PC-9 (cell line): ENCODE data around the gene SPINK6. TPM values are rescaled to one million over a fixed set of nuclear protein-coding genes. Genes with fewer than 3 reads are reported as not detected.

Experiments
- Bru-seq: library from RNA; stranded (reverse); fragments of 400-500 nt; gene quantifications from one replicate; lab custom pipeline; 2021; lab: Mats Ljungman, UMichigan
- BruChase-seq, 2 experiments: library from RNA; stranded (reverse); fragments of 400-500 nt; gene quantifications; one replicate each; lab custom pipeline; 2021; lab: Mats Ljungman, UMichigan
- BruUV-seq: library from RNA; stranded (reverse); fragments of 400-500 nt; replicated peaks from 2 replicates; lab custom pipeline; 2021; lab: Mats Ljungman, UMichigan
- CTCF ChIA-PET: fragments of 300-600 bp; sonication (Branson Sonifier 250); formaldehyde crosslinking; loops from one replicate; lab custom pipeline; 2022; ENCODE audit warnings: antibody characterized with exemption; lab: Charles Lee
- POLR2A ChIA-PET: fragments of 300-600 bp; sonication (Branson Sonifier 250); formaldehyde crosslinking; loops from one replicate; lab custom pipeline; 2022; ENCODE audit warnings: antibody characterized with exemption; ENCODE audit not compliant: unreplicated experiment; lab: Charles Lee
- DNase-seq, 2 experiments: peaks; one replicate each; pipeline versions ENCODE4 v3.0.0 to v3.0.0-alpha.2; 2015 to 2022; ENCODE audit warnings: mixed read lengths in 1 of 2
- H2AFZ ChIP-seq: fragments of 200-600 bp; sonication (generic); 2 replicates; pipeline ENCODE4 v1.8.1; 2017; ENCODE audit warnings: antibody characterized with exemption
- H3F3A ChIP-seq: fragments of 200-600 bp; sonication (generic); 2 replicates; pipeline ENCODE4 v1.8.1; 2017; ENCODE audit warnings: antibody characterized with exemption, mild to moderate bottlenecking, low read depth; ENCODE audit not compliant: insufficient read depth
- H3K27ac ChIP-seq: fragments of 200-600 bp; sonication (generic); 2 replicates; pipeline ENCODE4 v1.6.1; 2016; ENCODE audit warnings: mixed run types
- H3K27me3 ChIP-seq: fragments of 200-600 bp; sonication (generic); 2 replicates; pipeline ENCODE4 v1.6.1; 2016; ENCODE audit warnings: low read depth, mixed run types; ENCODE audit not compliant: insufficient read depth
- H3K36me3 ChIP-seq: fragments of 200-600 bp; sonication (generic); 2 replicates; pipeline ENCODE4 v1.6.1; 2016; ENCODE audit warnings: low read depth, mixed run types
- H3K4me1 ChIP-seq: fragments of 200-600 bp; sonication (generic); replicated peaks from 2 replicates; pipeline ENCODE4 v1.6.1; 2016; ENCODE audit warnings: mixed run types; ENCODE audit not compliant: insufficient read depth
- H3K4me2 ChIP-seq: fragments of 200-600 bp; sonication (generic); 2 replicates; pipeline ENCODE4 v1.6.1; 2017; ENCODE audit warnings: mixed run types
- H3K4me3 ChIP-seq: fragments of 200-600 bp; sonication (generic); 2 replicates; pipeline ENCODE4 v1.6.1; 2016; ENCODE audit warnings: mixed run types
- H3K79me2 ChIP-seq: fragments of 200-600 bp; sonication (generic); 2 replicates; pipeline ENCODE4 v1.6.1; 2017; ENCODE audit warnings: low read depth, mixed run types
- H3K9me2 ChIP-seq: fragments of 200-600 bp; sonication (generic); 2 replicates; pipeline ENCODE4 v1.8.1; 2017; ENCODE audit warnings: mild to moderate bottlenecking; ENCODE audit not compliant: insufficient read depth
- H3K9me3 ChIP-seq: fragments of 200-600 bp; sonication (generic); 2 replicates; pipeline ENCODE4 v1.8.1; 2016; ENCODE audit warnings: low read depth; ENCODE audit not compliant: insufficient read depth
- H4K20me1 ChIP-seq: fragments of 200-600 bp; sonication (generic); 2 replicates; pipeline ENCODE4 v1.8.1; 2017; ENCODE audit not compliant: insufficient read depth
- EZH2 ChIP-seq: fragments of 200-600 bp; sonication (generic); IDR thresholded peaks from 2 replicates; pipeline ENCODE4 v1.8.0; 2017; ENCODE audit warnings: antibody characterized with exemption, low read depth
- intact Hi-C: fragments of 100-400 bp; cut with micrococcal nuclease; formaldehyde crosslinking; loops from one replicate; pipeline ENCODE4 v1.10.0; 2022; ENCODE audit not compliant: unreplicated experiment
- long read RNA-seq: library from polyadenylated mRNA; stranded (forward); transcript quantifications from one replicate; pipeline ENCODE4 v2.0.0, GENCODE V29; 2022
- total RNA-seq: library from RNA; stranded (reverse); gene quantifications from 2 replicates; pipeline ENCODE4 v1.2.3, GENCODE V29; 2021
- TF ChIP-seq, protein P1 (sequence below): fragments of 200-600 bp; sonication (generic); conservative IDR thresholded peaks from 2 replicates; pipeline ENCODE4 v1.6.1; 2017; ENCODE audit warnings: mixed run types, antibody characterized with exemption, mild to moderate bottlenecking, moderate library complexity

SPINK6 gene, protein sequence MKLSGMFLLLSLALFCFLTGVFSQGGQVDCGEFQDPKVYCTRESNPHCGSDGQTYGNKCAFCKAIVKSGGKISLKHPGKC
- not detected in 2 replicates for total RNA-seq
- Bru-seq, nascent RNA: not detected
- BruChase-seq, experiment 1, labeled RNA remaining after a 2-hour chase: not detected
- BruChase-seq, experiment 2, labeled RNA remaining after a 6-hour chase: not detected
- long read RNA-seq: 0 reads

- H3K4me2 ChIP-seq: no peak within 1 kb of the TSS
- H3K4me1 ChIP-seq: no peaks in the 10 kb centered on the region
- H3K36me3 ChIP-seq: no peaks in the 10 kb centered on the region
- ChIA-PET POLR2A (no interaction called here), CTCF (no interaction called here)
- H3K27me3 ChIP-seq: no peaks in the 10 kb centered on the region
- H4K20me1 ChIP-seq: no peaks in the 10 kb centered on the region
- no peaks in the 10 kb centered on the region for H3K79me2 ChIP-seq
- no peak for DNase-seq
- TF ChIP-seq EZH2: no peak
- no peaks in the 10 kb centered on the region for H3F3A ChIP-seq
- H3K9me3 ChIP-seq: no peaks in the 10 kb centered on the region
- H2AFZ ChIP-seq: no peak within 1 kb of the TSS
- no peaks in the 10 kb centered on the region; the same call in 1 of the 2 replicates for H3K9me2 ChIP-seq
- no TSS peak for BruUV-seq
- H3K4me3 ChIP-seq: no peak within 1 kb of the TSS
- intact Hi-C loops: no loop called here
- H3K27ac ChIP-seq: no peak within 1 kb of the TSS
Observed at GRCh38 chr5:148202531-148203203, at the start of gene SPINK6. Gene SPINK6 (plus strand): TSS chr5:148203042. CDS start chr5:148203097, 55 bp downstream.

DNA sequence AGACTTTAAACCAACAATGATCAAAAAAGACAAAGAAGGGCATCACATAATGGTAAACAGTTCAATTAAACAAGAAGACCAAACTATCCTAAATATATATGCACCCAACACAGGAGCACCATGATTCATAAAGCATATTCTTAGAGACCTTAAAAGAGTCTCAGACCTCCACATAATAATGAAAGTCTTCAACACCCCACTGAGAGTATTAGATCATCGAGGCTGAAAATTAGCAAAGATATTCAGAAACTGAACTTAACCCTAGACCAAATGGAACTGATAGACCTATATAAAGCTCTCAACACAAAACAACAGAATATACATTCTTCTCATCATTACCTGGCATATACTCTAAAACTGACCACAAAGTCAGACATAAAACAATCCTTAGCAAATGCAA lies 46.2 kb upstream of the SPINK6 start:
- intact Hi-C loops: no loop called here
- no peaks in the 10 kb centered on the region for H3F3A ChIP-seq
- H4K20me1 ChIP-seq: no peaks in the 10 kb centered on the region
- CTCF ChIA-PET: no interaction called here
- no peak for TF ChIP-seq EZH2
- TF ChIP-seq, protein P1, sequence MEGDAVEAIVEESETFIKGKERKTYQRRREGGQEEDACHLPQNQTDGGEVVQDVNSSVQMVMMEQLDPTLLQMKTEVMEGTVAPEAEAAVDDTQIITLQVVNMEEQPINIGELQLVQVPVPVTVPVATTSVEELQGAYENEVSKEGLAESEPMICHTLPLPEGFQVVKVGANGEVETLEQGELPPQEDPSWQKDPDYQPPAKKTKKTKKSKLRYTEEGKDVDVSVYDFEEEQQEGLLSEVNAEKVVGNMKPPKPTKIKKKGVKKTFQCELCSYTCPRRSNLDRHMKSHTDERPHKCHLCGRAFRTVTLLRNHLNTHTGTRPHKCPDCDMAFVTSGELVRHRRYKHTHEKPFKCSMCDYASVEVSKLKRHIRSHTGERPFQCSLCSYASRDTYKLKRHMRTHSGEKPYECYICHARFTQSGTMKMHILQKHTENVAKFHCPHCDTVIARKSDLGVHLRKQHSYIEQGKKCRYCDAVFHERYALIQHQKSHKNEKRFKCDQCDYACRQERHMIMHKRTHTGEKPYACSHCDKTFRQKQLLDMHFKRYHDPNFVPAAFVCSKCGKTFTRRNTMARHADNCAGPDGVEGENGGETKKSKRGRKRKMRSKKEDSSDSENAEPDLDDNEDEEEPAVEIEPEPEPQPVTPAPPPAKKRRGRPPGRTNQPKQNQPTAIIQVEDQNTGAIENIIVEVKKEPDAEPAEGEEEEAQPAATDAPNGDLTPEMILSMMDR: no peak
- H3K27me3 ChIP-seq: no peaks in the 10 kb centered on the region
- no peaks in the 10 kb centered on the region for H3K36me3 ChIP-seq
- no peak overlapping the region for H3K4me2 ChIP-seq
- H3K27ac ChIP-seq: no peak overlapping the region
- no peaks in the 10 kb centered on the region for H3K79me2 ChIP-seq
- DNase-seq: no peak
- no peak overlapping the region for H3K4me3 ChIP-seq
- no peak overlapping the region for H2AFZ ChIP-seq
- 0 out of 2 replicates have a peak, but pooled peaks cover 3% of the 10 kb centered on the region for H3K9me3 ChIP-seq
- no peaks in the 10 kb centered on the region for H3K9me2 ChIP-seq
- no peaks in the 10 kb centered on the region; the same call in 1 of the 2 replicates for H3K4me1 ChIP-seq
- no TSS peak for BruUV-seq
- POLR2A ChIA-PET: no interaction called here

- H3K27me3 ChIP-seq: no peaks in the 10 kb centered on the region
- intact Hi-C loops: no loop called here
- H3K4me2 ChIP-seq: no peak overlapping the region
- no peaks in the 10 kb centered on the region for H3K36me3 ChIP-seq
- no peaks in the 10 kb centered on the region for H3K9me2 ChIP-seq
- BruUV-seq: no TSS peak
- 0 out of 2 replicates have a peak, but pooled peaks cover 2% of the 10 kb centered on the region for H3K9me3 ChIP-seq
- H3F3A ChIP-seq: no peaks in the 10 kb centered on the region
- no peak for DNase-seq
- ChIA-PET CTCF (no interaction called here), POLR2A (no interaction called here)
- no peak for TF ChIP-seq EZH2
- TF ChIP-seq, protein P1: no peak
- H3K27ac ChIP-seq: no peak overlapping the region
- H4K20me1 ChIP-seq: no peaks in the 10 kb centered on the region
- H3K4me3 ChIP-seq: no peak overlapping the region
- H3K79me2 ChIP-seq: no peaks in the 10 kb centered on the region
- no peaks in the 10 kb centered on the region; the same call in 1 of the 2 replicates for H3K4me1 ChIP-seq
- H2AFZ ChIP-seq: no peak overlapping the region
Observed at GRCh38 chr5:148162038-148162437, 40.8 kb upstream of the SPINK6 start.
